Regular cardiac myocyte (primary cell): ENCODE results near the gene SP140. TPM values are rescaled to one million over a fixed set of nuclear protein-coding genes. Genes with fewer than 3 reads are reported as not detected.

Experiments
- total RNA-seq: library from RNA; depleted of rRNA; stranded (reverse); fragments of >200 nt; gene quantifications from 2 replicates; pipeline ENCODE4 v1.2.3, GENCODE V29; 2014

SP140 gene
- total RNA-seq = 0.77 TPM in 1 of 2 replicates, not detected in the other

GRCh38 chr2:230225486-230225885 lies at the start of gene SP140:
Gene SP140 (plus strand): TSS chr2:230225736. CDS start chr2:230225845, 109 bp downstream.

GRCh38 chr2:230219419-230220331 lies 5.9 kb upstream of the SP140 start, which contains the start of gene SP110:
Gene SP110 (minus strand): TSS chr2:230219984. CDS start chr2:230216927, 3,057 bp downstream.

DNA sequence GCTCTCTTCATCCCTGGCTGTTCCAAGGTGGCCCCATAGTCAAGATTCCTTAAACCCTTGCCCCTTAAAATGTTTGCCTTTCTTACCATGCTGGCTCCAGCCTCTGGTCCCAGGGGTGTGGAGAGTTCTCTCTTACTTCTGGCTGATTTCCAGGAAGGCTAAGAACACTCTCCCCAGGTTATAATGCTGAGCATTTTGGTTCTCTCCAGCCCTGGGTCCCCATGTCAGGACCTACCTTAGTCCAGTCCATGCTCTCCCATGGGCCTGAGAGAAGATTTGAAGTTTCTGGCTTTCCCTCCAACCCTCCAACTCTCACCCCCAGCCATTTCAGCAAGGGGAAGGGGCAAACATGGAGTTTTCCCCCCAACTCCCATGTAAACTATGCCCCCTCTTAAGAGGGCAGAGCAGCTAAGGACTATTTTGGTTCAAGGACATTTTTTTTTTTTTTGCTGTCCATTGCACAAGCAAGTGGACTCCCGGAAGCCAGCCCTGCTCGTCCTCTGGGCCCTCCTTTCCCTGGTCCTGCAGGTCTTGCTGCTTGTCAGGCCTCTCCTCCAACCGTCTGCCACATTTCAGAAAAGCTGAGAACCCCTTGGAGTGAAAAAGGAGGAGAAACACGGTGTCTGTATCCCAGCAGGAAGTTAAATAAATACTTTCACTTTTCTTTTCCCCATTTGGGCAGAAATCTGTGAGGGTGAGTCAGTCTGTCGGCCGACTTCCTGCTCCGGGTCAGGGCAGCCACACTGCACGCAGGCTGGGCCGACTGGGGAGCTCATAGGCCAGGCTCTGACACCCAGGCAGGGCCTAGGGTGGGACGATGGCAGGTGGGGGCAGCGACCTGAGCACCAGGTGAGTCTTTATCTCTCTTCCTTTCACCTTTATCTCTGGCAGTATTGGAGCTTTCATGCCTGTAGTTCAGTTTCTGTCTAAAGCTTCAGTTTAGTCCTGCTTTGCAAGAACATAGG lies 101.2 kb downstream of the SP140 start, which contains the start of gene SP140L:
TSS of gene SP140L (plus strand) at position 741 of the 965 bp plus-strand sequence. CDS start at position 818, 77 bp downstream.

Other genes starting within 250 kb of the SP140 start
- 0.58 and 2.3 TPM in 2 replicates for gene SLC16A14, start 156.8 kb upstream of the SP140 start, total RNA-seq
- gene SP110, start 5.8 kb upstream of the SP140 start, total RNA-seq = 3.9 and 6.5 TPM in 2 replicates
- gene SP140L, start 101.5 kb downstream of the SP140 start, total RNA-seq = 7.0 and 15.5 TPM in 2 replicates
- 140 and 161 TPM in 2 replicates for gene SP100, start 190.5 kb downstream of the SP140 start, total RNA-seq